GM19328 (cell line): ENCODE measurements around the gene FAM169A.
"Not testable (repeated sequence)": the region's sequence is repeated elsewhere in the genome, so short reads cannot be mapped to it uniquely, and the experiment has no call there.

Experiments used
- ATAC-seq: cut with Tn5 transposase; IDR thresholded peaks from one replicate; pipeline ENCODE4 v1.9.1; 2021; ENCODE audit warnings: mild to moderate bottlenecking, moderate library complexity; ENCODE audit not compliant: unreplicated experiment

The FAM169A gene

GRCh38 chr5:74865804-74866595 is at the start of gene FAM169A:
Gene FAM169A, minus strand, starts transcription at chr5:74866387. Its CDS starts 24,711 bp downstream, at chr5:74841676.
- ATAC-seq, result no peak

GRCh38 chr5:74915488-74915887 is 49.3 kb upstream of the FAM169A start:
- no peak for ATAC-seq

GRCh38 chr5:74911421-74911820 is 45.2 kb upstream of the FAM169A start:
- ATAC-seq, result not testable (repeated sequence)

- ATAC-seq, result not testable (repeated sequence)
Measured at GRCh38 chr5:74909888-74910287, 43.7 kb upstream of the FAM169A start.

GRCh38 chr5:74908237-74908636 is 42.0 kb upstream of the FAM169A start:
- ATAC-seq, result not testable (repeated sequence)

- ATAC-seq, result not testable (repeated sequence)
Measured at GRCh38 chr5:74904713-74905112, 38.5 kb upstream of the FAM169A start.

- no peak for ATAC-seq
Measured at GRCh38 chr5:74903165-74903787, 37.1 kb upstream of the FAM169A start.

GRCh38 chr5:74897049-74897448 is 30.9 kb upstream of the FAM169A start:
- no peak for ATAC-seq

GRCh38 chr5:74895906-74896305 is 29.7 kb upstream of the FAM169A start:
- ATAC-seq, result no peak

GRCh38 chr5:74894351-74894750 is 28.2 kb upstream of the FAM169A start:
- no peak for ATAC-seq

GRCh38 chr5:74892921-74893320 is 26.7 kb upstream of the FAM169A start:
- ATAC-seq, result no peak

- ATAC-seq, result peak; percentile 53
Measured at GRCh38 chr5:74889523-74890105, 23.4 kb upstream of the FAM169A start.

GRCh38 chr5:74888117-74888516 is 21.9 kb upstream of the FAM169A start:
- no peak for ATAC-seq

GRCh38 chr5:74885170-74885569 is 19.0 kb upstream of the FAM169A start:
- no peak for ATAC-seq

GRCh38 chr5:74882379-74883134 is 16.4 kb upstream of the FAM169A start:
- ATAC-seq, result not testable (repeated sequence)

- ATAC-seq, result no peak
Measured at GRCh38 chr5:74877624-74878304, 11.6 kb upstream of the FAM169A start.

GRCh38 chr5:74875994-74876791 is 10.0 kb upstream of the FAM169A start:
- ATAC-seq, result no peak

GRCh38 chr5:74873525-74874249 is 7.5 kb upstream of the FAM169A start:
- no peak for ATAC-seq
